ENCODE results near the gene ZBED2. TPM values are rescaled to one million over a fixed set of nuclear protein-coding genes. Genes with fewer than 3 reads are reported as not detected.

Gene ZBED2
- total RNA-seq, 2 experiments from 2014 or later, result 609 to 610 TPM

DNA sequence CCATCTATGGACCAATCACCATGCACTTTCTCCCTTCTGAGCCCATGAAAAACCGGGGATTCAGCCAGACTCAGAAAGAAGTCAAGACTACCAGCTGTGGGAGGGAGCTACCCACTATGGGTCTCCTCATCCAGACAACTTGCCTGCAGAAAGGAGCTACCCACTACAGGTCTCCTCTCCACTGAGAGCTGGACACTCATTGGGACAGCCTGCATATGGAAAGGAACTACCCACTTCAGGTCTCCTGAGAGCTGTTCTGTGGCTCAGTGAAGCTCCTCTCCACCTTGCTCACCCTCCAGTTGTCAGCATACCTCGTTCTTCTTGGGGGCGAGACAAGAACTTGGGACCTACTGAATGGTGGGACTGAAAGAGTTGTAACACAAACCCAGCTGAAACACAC is 22.3 kb upstream of the ZBED2 start:
- Mint-ChIP-seq H3K4me3 (no peak overlapping the region), H3K9me3 (no peaks in the 10 kb centered on the region), H3K36me3 (peaks cover 17% of the 10 kb centered on the region)

DNA sequence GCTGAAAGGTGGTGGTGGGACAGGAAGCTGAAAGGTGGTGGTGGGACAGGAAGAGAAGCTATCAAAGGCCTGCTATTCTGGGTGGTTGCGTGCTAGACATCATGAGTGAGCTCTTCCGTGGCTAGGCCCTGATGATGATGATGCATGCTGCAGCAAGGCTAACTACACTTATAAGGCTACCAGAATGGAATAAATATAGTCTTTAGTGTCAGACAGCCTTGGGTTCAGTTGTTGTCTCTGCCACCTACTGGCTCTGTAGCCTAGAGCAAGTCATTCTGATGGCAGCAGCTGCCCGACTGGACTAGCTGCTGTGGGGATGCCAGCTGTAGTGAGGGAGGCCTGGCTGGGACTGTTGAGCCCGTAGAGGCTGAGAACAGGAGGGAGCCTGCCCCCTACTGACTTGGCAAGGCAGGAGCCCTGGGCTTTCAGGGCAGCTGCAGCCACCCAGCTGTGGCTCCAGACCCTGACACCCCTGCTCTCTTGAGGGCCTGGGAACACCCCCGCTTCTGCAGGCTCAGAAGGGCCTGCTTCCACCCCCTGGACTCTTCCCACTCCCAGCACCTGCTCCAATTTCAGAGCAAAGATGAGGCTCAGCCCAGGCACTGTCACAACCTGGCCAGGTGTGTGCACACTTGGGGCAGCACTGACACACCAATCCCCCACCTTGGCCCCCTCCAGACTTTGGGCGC is 21.4 kb upstream of the ZBED2 start:
- H3K27me3 Mint-ChIP-seq, result no peaks in the 10 kb centered on the region
- CTCF ChIA-PET, result interaction anchor here (0.6 to 7.4 kb wide), 34 partner anchors 9 to 434 kb away, joined by 3 to 128 read pairs (median 8); partner anchors contain the start of genes ABHD10, CD96 and ZBED2
- H3K4me3 Mint-ChIP-seq, result peak overlapping the region; percentile 49
- peak overlapping the region; percentile 92 for H3K27ac Mint-ChIP-seq
- peak; percentile 89 for DNase-seq
- H3K9me3 Mint-ChIP-seq, result no peaks in the 10 kb centered on the region
- POLR2A ChIA-PET, result interaction anchor here (0.6 to 6.2 kb wide), 18 partner anchors 9 to 362 kb away, joined by 3 to 115 read pairs (median 6); partner anchors contain the start of genes ABHD10, CD96 and ZBED2
- H3K4me1 Mint-ChIP-seq (ENCODE audit: low read depth), result peaks cover 77% of the 10 kb centered on the region
- H3K36me3 Mint-ChIP-seq, result peaks cover 19% of the 10 kb centered on the region
- intact Hi-C loops (cut with micrococcal nuclease), result loop anchor here (1.0 to 10.0 kb wide), 11 partner anchors 11 to 802 kb away; partner anchors contain the start of genes ABHD10, CD96, GCSAM and NECTIN3

More for the DNA sequence above, 22.3 kb upstream of the ZBED2 start:
- Mint-ChIP-seq H3K27me3 (no peaks in the 10 kb centered on the region), H3K27ac (peak overlapping the region; percentile 92), H3K4me1 (ENCODE audit: low read depth) (peaks cover 69% of the 10 kb centered on the region)
- no peak for DNase-seq
- intact Hi-C loops (cut with micrococcal nuclease), result loop anchor here (2.0 to 10.0 kb wide), 5 partner anchors 305 to 803 kb away; partner anchors contain the start of genes ABHD10, GCSAM and NECTIN3
- ChIA-PET CTCF (interaction anchor here (1.0 to 7.4 kb wide), 15 partner anchors 9 to 364 kb away, joined by 3 to 128 read pairs (median 28); partner anchors contain the start of genes CD96 and ZBED2), POLR2A (interaction anchor here (1.5 to 6.2 kb wide), 9 partner anchors 13 to 74 kb away, joined by 5 to 115 read pairs (median 18); partner anchors contain the start of gene ZBED2)

DNA sequence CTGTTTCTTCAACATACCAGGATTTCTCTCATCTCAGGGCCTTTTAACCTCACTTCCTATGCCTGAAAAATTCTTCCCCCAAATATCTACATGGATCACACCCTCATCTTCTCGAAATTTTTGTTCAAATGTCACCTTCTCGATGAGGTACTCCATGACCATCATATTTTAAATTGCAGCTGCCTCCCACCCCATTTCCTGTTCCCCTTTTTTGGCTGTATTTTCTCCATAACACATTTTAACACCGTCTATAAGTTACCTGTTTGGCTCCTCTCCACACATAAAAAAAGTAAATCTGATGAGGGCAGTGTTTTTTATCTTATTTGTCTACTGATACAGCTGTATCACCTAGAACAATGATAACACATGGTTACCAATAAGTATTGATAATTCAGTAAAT is 20.7 kb upstream of the ZBED2 start:
- ChIA-PET CTCF (interaction anchor here (0.6 to 7.4 kb wide), 31 partner anchors 8 to 434 kb away, joined by 3 to 128 read pairs (median 9); partner anchors contain the start of genes ABHD10, CD96 and ZBED2), POLR2A (interaction anchor here (0.9 to 6.2 kb wide), 17 partner anchors 8 to 363 kb away, joined by 3 to 115 read pairs (median 7); partner anchors contain the start of genes ABHD10, CD96 and ZBED2)
- Mint-ChIP-seq H3K4me3 (peak overlapping the region; percentile 54), H3K4me1 (ENCODE audit: low read depth) (peaks cover 84% of the 10 kb centered on the region), H3K36me3 (peaks cover 21% of the 10 kb centered on the region), H3K27ac (peak overlapping the region; percentile 92), H3K27me3 (no peaks in the 10 kb centered on the region), H3K9me3 (no peaks in the 10 kb centered on the region)
- intact Hi-C loops (cut with micrococcal nuclease), result loop anchor here (1.0 to 10.0 kb wide), 11 partner anchors 11 to 801 kb away; partner anchors contain the start of genes ABHD10, CD96, GCSAM and NECTIN3
- no peak for DNase-seq

- DNase-seq, result peak; percentile 56
- POLR2A ChIA-PET, result interaction anchor here (0.6 to 6.2 kb wide), 8 partner anchors 9 to 68 kb away, joined by 3 to 115 read pairs (median 4); partner anchors contain the start of gene ZBED2
These were observed 18.1 kb upstream of the ZBED2 start for GRCh38 chr3:111613294-111613693.

DNA sequence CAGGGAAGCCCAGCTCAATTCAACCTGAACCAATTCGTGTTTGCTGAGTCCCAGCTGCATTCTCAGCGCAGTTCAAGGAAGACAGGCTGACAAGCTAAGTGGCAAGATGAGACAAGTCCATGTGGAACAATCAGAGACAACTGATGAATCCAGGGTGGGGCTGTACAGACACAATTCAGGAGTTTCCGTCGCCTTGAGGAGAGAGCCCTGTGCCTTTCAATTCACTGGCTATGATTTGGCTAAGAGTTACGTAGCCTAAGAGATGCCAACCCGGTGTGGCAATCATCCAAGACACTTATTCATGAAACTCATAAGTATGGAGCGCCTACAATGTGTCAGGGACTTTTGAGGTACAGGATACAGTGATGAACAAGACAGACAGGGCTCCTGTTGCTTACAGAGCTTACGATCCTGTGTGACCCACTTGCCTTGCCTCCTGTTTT is 15.5 kb upstream of the ZBED2 start:
- Mint-ChIP-seq H3K27me3 (no peaks in the 10 kb centered on the region), H3K4me3 (peak overlapping the region; percentile 50), H3K9me3 (no peaks in the 10 kb centered on the region), H3K27ac (peak overlapping the region; percentile 92), H3K36me3 (peaks cover 41% of the 10 kb centered on the region), H3K4me1 (ENCODE audit: low read depth) (peaks cover 96% of the 10 kb centered on the region)
- DNase-seq, result peak; percentile 66
- ChIA-PET POLR2A (interaction anchor here (0.7 to 2.5 kb wide), 12 partner anchors 9 to 368 kb away, joined by 3 to 52 read pairs (median 8); partner anchors contain the start of genes ABHD10, CD96 and ZBED2), CTCF (interaction anchor here (0.8 to 1.8 kb wide), 6 partner anchors 15 to 403 kb away, joined by 3 to 8 read pairs (median 4); partner anchors contain the start of gene ZBED2)
- intact Hi-C loops (cut with micrococcal nuclease), result loop anchor here (1.0 to 10.0 kb wide), 3 partner anchors 62 to 796 kb away; partner anchors contain the start of gene CD96

More at GRCh38 chr3:111613294-111613693, 18.1 kb upstream of the ZBED2 start:
- H3K9me3 Mint-ChIP-seq, result no peaks in the 10 kb centered on the region
- peaks cover 31% of the 10 kb centered on the region for H3K36me3 Mint-ChIP-seq
- peak overlapping the region; percentile 33 for H3K4me3 Mint-ChIP-seq
- H3K27me3 Mint-ChIP-seq, result no peaks in the 10 kb centered on the region
- intact Hi-C loops (cut with micrococcal nuclease), result loop anchor here (2.0 to 10.0 kb wide), 2 partner anchors 374 to 798 kb away; no protein-coding TSS in a partner anchor
- H3K27ac Mint-ChIP-seq, result peak overlapping the region; percentile 92
- CTCF ChIA-PET, result interaction anchor here (0.7 to 7.4 kb wide), 5 partner anchors 9 to 70 kb away, joined by 3 to 128 read pairs (median 6); partner anchors contain the start of gene ZBED2
- H3K4me1 Mint-ChIP-seq (ENCODE audit: low read depth), result peaks cover 99% of the 10 kb centered on the region

- H3K27ac Mint-ChIP-seq, result peak overlapping the region; percentile 92
- peak overlapping the region; percentile 50 for H3K4me3 Mint-ChIP-seq
- H3K4me1 Mint-ChIP-seq (ENCODE audit: low read depth), result peaks cover 96% of the 10 kb centered on the region
- intact Hi-C loops (cut with micrococcal nuclease), result loop anchor here (1.0 to 10.0 kb wide), 3 partner anchors 62 to 795 kb away; partner anchors contain the start of gene CD96
- no peaks in the 10 kb centered on the region for H3K27me3 Mint-ChIP-seq
- ChIA-PET POLR2A (interaction anchor here (0.6 to 2.5 kb wide), 13 partner anchors 8 to 1804 kb away, joined by 3 to 52 read pairs (median 6); partner anchors contain the start of genes ABHD10, CD96 and ZBED2), CTCF (interaction anchor here (0.8 to 1.8 kb wide), 6 partner anchors 15 to 403 kb away, joined by 3 to 8 read pairs (median 4); partner anchors contain the start of gene ZBED2)
- no peak for DNase-seq
- peaks cover 41% of the 10 kb centered on the region for H3K36me3 Mint-ChIP-seq
- H3K9me3 Mint-ChIP-seq, result no peaks in the 10 kb centered on the region
These were observed 15.0 kb upstream of the ZBED2 start for GRCh38 chr3:111610189-111610588.

- intact Hi-C loops (cut with micrococcal nuclease), result loop anchor here (1.0 to 10.0 kb wide), 4 partner anchors 61 to 883 kb away; partner anchors contain the start of gene CD96
- Mint-ChIP-seq H3K4me1 (ENCODE audit: low read depth) (peaks cover 96% of the 10 kb centered on the region), H3K4me3 (peak overlapping the region; percentile 50), H3K9me3 (no peaks in the 10 kb centered on the region), H3K27ac (peak overlapping the region; percentile 92), H3K27me3 (no peaks in the 10 kb centered on the region), H3K36me3 (peaks cover 40% of the 10 kb centered on the region)
- DNase-seq, result no peak
- CTCF ChIA-PET, result interaction anchor here (0.8 to 1.8 kb wide), 5 partner anchors 14 to 404 kb away, joined by 3 to 8 read pairs (median 4); partner anchors contain the start of gene ZBED2
- POLR2A ChIA-PET, result interaction anchor here (0.6 to 2.5 kb wide), 11 partner anchors 8 to 1803 kb away, joined by 3 to 52 read pairs (median 6); partner anchors contain the start of genes ABHD10, CD96 and ZBED2
These were observed 14.6 kb upstream of the ZBED2 start for GRCh38 chr3:111609700-111610099.

- intact Hi-C loops (cut with micrococcal nuclease), result loop anchor here (5.0 kb wide), 1 partner anchor 884 kb away; no protein-coding TSS in a partner anchor
- CTCF ChIA-PET, result interaction anchor here (0.8 to 2.6 kb wide), 3 partner anchors 8 to 30 kb away, joined by 4 to 28 read pairs (median 7); no protein-coding TSS in a partner anchor
These were observed 13.2 kb upstream of the ZBED2 start for GRCh38 chr3:111608383-111608782.

DNA sequence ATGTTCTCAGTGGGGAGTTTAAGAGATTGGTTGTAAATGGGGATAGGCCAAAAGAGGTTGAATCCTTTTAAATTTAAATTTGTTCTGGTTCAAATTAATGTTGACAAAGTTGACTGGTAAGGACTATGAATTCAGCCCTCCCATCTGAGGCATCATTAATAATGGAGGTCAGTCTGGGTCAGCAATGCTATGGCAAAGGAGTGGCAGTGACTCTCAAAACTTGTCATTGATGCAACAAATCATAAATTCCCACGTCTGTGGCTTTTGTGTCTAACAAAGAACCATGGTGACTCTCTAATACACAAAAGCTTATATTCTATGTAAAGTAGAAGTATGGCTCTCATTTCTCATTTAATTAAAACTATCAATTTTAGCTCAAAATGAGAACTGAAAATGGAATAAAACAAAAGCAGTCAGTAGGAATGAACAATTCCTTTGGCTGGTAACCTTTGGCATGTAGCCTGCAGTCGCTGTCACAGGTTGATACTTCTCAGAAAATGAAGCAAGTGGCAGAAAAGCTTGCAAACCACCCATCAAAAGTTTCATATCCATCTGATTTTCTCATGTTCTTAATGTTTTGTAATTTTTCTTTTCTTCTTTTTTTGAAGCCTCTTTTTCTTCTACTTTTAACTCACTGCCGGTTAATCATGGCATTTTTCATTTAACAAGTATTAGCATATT is 12.2 kb upstream of the ZBED2 start:
- ChIA-PET CTCF (interaction anchor here (0.8 to 2.6 kb wide), 3 partner anchors 9 to 29 kb away, joined by 4 to 28 read pairs (median 7); no protein-coding TSS in a partner anchor), POLR2A (interaction anchor here (1.5 to 3.3 kb wide), 6 partner anchors 9 to 64 kb away, joined by 4 to 57 read pairs (median 10); partner anchors contain the start of gene ZBED2)
- Mint-ChIP-seq H3K36me3 (peaks cover 28% of the 10 kb centered on the region), H3K4me3 (peak overlapping the region; percentile 17), H3K9me3 (no peaks in the 10 kb centered on the region), H3K27ac (peak overlapping the region; percentile 92), H3K4me1 (ENCODE audit: low read depth) (peaks cover 96% of the 10 kb centered on the region), H3K27me3 (no peaks in the 10 kb centered on the region)
- intact Hi-C loops (cut with micrococcal nuclease), result loop anchor here (5.0 kb wide), 1 partner anchor 885 kb away; no protein-coding TSS in a partner anchor
- no peak for DNase-seq

More at GRCh38 chr3:111608383-111608782, 13.2 kb upstream of the ZBED2 start:
- Mint-ChIP-seq H3K27ac (peak overlapping the region; percentile 92), H3K9me3 (no peaks in the 10 kb centered on the region), H3K27me3 (no peaks in the 10 kb centered on the region), H3K4me3 (peak overlapping the region; percentile 23), H3K4me1 (ENCODE audit: low read depth) (peaks cover 96% of the 10 kb centered on the region), H3K36me3 (peaks cover 35% of the 10 kb centered on the region)
- no peak for DNase-seq
- POLR2A ChIA-PET, result interaction anchor here (1.5 to 3.3 kb wide), 5 partner anchors 8 to 60 kb away, joined by 5 to 57 read pairs (median 14); partner anchors contain the start of gene ZBED2

- Mint-ChIP-seq H3K9me3 (no peaks in the 10 kb centered on the region), H3K27me3 (no peaks in the 10 kb centered on the region), H3K36me3 (peaks cover 28% of the 10 kb centered on the region), H3K4me3 (peak overlapping the region; percentile 38), H3K27ac (peak overlapping the region; percentile 92), H3K4me1 (ENCODE audit: low read depth) (peaks cover 91% of the 10 kb centered on the region)
- POLR2A ChIA-PET, result interaction anchor here (0.9 to 4.6 kb wide), 6 partner anchors 10 to 269 kb away, joined by 3 to 161 read pairs (median 10); partner anchors contain the start of gene ZBED2
- intact Hi-C loops (cut with micrococcal nuclease), result loop anchor here (1.0 to 5.0 kb wide), 5 partner anchors 11 to 887 kb away; partner anchors contain the start of gene CD96
- DNase-seq, result no peak
- CTCF ChIA-PET, result interaction anchor here (1.3 to 4.8 kb wide), 6 partner anchors 8 to 58 kb away, joined by 5 to 67 read pairs (median 14); partner anchors contain the start of gene ZBED2
These were observed 10.3 kb upstream of the ZBED2 start for GRCh38 chr3:111605493-111605892.

Measured in activated CD4-positive, alpha-beta memory T cell treated with anti-CD3 and anti-CD28 coated beads for 36 hours (primary cell).